ENCODE results near the gene THBS2.
"Not testable (repeated sequence)": the region's sequence is repeated elsewhere in the genome, so short reads cannot be mapped to it uniquely, and the experiment has no call there.

The THBS2 gene

GRCh38 chr6:169189182-169189581 lies 64.5 kb downstream of the THBS2 start:
- no peak overlapping the region for H3K27ac ChIP-seq (ENCODE audit: low read depth in 2 of 2, low read length in 2 of 2)

DNA sequence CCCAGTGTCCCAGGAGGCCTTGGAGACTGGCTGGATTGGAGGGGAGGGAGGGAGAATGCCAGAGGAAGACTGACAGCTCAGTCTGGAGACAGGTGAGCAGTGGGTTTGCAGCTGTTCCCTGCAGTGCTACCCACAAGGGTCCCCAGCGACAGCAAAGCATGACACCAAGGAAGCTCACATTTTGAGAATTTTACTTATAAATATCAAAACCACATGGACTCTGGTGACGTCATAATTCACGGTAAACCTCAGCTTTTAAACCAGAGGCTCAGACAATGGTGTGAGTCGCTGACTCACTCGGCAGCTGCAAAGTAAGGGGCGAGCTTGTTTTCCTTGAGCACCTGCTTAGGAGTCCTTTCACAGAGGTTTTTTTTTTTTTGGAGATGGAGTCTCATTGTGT lies 65.2 kb downstream of the THBS2 start:
- Histone ChIP-seq H3K4me3 (ENCODE audit: low read length in 2 of 2) (no peak overlapping the region), H3K9me3 (ENCODE audit: control insufficient read depth in 2 of 2, low read length in 2 of 2) (no peaks in the 10 kb centered on the region), H3K27ac (ENCODE audit: low read depth in 2 of 2, low read length in 2 of 2) (no peak overlapping the region), H3K27me3 (ENCODE audit: control insufficient read depth in 2 of 2, insufficient read depth in 2 of 2, low read length in 2 of 2) (no peaks in the 10 kb centered on the region), H3K9ac (ENCODE audit: low read depth in 1 of 2, low read length in 2 of 2) (no peak overlapping the region), H3K4me1 (ENCODE audit: control insufficient read depth in 2 of 2, insufficient read depth in 2 of 2, low read length in 2 of 2) (no peaks in the 10 kb centered on the region), H3K36me3 (ENCODE audit: control insufficient read depth in 2 of 2, insufficient read depth in 2 of 2, low read length in 2 of 2) (no peaks in the 10 kb centered on the region)

More at GRCh38 chr6:169189182-169189581, 64.5 kb downstream of the THBS2 start:
- Histone ChIP-seq H3K4me3 (ENCODE audit: low read length in 2 of 2) (no peak overlapping the region), H3K36me3 (ENCODE audit: control insufficient read depth in 2 of 2, insufficient read depth in 2 of 2, low read length in 2 of 2) (no peaks in the 10 kb centered on the region), H3K9ac (ENCODE audit: low read depth in 1 of 2, low read length in 2 of 2) (no peak overlapping the region), H3K9me3 (ENCODE audit: control insufficient read depth in 2 of 2, low read length in 2 of 2) (no peaks in the 10 kb centered on the region), H3K4me1 (ENCODE audit: control insufficient read depth in 2 of 2, insufficient read depth in 2 of 2, low read length in 2 of 2) (no peaks in the 10 kb centered on the region), H3K27me3 (ENCODE audit: control insufficient read depth in 2 of 2, insufficient read depth in 2 of 2, low read length in 2 of 2) (no peaks in the 10 kb centered on the region)

GRCh38 chr6:169188051-169188470 lies 65.6 kb downstream of the THBS2 start:
- H3K4me1 ChIP-seq (ENCODE audit: control insufficient read depth in 2 of 2, insufficient read depth in 2 of 2, low read length in 2 of 2), result no peaks in the 10 kb centered on the region
- H3K4me3 ChIP-seq (ENCODE audit: low read length in 2 of 2), result no peak overlapping the region
- H3K9me3 ChIP-seq (ENCODE audit: control insufficient read depth in 2 of 2, low read length in 2 of 2), result no peaks in the 10 kb centered on the region
- no peaks in the 10 kb centered on the region for H3K36me3 ChIP-seq (ENCODE audit: control insufficient read depth in 2 of 2, insufficient read depth in 2 of 2, low read length in 2 of 2)
- no peak overlapping the region for H3K9ac ChIP-seq (ENCODE audit: low read depth in 1 of 2, low read length in 2 of 2)
- H3K27ac ChIP-seq (ENCODE audit: low read depth in 2 of 2, low read length in 2 of 2), result no peak overlapping the region
- H3K27me3 ChIP-seq (ENCODE audit: control insufficient read depth in 2 of 2, insufficient read depth in 2 of 2, low read length in 2 of 2), result no peaks in the 10 kb centered on the region

GRCh38 chr6:169186496-169187169 lies 67.0 kb downstream of the THBS2 start:
- H3K9ac ChIP-seq (ENCODE audit: low read depth in 1 of 2, low read length in 2 of 2), result no peak overlapping the region
- no peaks in the 10 kb centered on the region for H3K4me1 ChIP-seq (ENCODE audit: control insufficient read depth in 2 of 2, insufficient read depth in 2 of 2, low read length in 2 of 2)
- H3K4me3 ChIP-seq (ENCODE audit: low read length in 2 of 2), result no peak overlapping the region
- no peaks in the 10 kb centered on the region for H3K27me3 ChIP-seq (ENCODE audit: control insufficient read depth in 2 of 2, insufficient read depth in 2 of 2, low read length in 2 of 2)
- no peaks in the 10 kb centered on the region for H3K9me3 ChIP-seq (ENCODE audit: control insufficient read depth in 2 of 2, low read length in 2 of 2)
- no peak overlapping the region for H3K27ac ChIP-seq (ENCODE audit: low read depth in 2 of 2, low read length in 2 of 2)
- no peaks in the 10 kb centered on the region for H3K36me3 ChIP-seq (ENCODE audit: control insufficient read depth in 2 of 2, insufficient read depth in 2 of 2, low read length in 2 of 2)

DNA sequence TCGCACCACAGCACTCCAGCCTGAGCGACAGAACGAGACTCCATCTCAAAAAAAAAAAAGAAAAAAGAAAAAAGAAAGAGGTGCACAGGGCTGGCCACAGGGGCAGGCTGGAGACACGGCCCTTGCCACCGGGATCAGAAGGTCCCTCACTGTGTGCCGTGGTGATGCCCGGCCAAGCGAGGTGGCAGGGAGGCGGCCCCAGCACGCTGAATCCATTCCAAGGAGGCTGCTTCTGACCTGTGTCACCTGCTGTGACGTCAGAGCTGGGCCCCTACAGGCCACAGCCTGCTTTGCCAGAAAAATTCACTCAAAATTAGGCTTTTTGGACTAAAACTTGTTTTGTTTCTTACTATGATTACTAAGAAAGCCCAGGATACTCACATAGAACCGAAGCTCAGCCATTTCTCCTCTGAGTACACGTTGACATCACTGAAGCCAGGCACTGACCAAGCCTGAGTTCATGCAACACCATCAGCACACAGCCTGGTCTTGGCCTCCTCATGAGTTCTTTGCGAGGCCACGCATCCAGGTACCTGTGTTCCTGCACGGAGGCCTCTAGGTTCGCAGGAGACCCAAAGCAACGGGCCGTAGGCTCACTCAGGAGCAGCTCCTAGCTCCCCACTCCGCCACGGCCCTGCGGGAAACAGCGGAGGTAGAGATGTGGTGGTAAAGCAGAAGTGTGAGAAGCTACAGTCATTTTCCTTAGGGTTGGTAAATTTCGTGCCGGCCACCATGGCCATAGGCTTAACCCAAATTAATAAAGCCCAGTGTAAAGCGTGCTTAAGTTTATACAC lies 67.8 kb downstream of the THBS2 start:
- no peaks in the 10 kb centered on the region for H3K27me3 ChIP-seq (ENCODE audit: control insufficient read depth in 2 of 2, insufficient read depth in 2 of 2, low read length in 2 of 2)
- H3K4me3 ChIP-seq (ENCODE audit: low read length in 2 of 2), result no peak overlapping the region
- H3K27ac ChIP-seq (ENCODE audit: low read depth in 2 of 2, low read length in 2 of 2), result no peak overlapping the region
- no peaks in the 10 kb centered on the region for H3K9me3 ChIP-seq (ENCODE audit: control insufficient read depth in 2 of 2, low read length in 2 of 2)
- no peaks in the 10 kb centered on the region for H3K36me3 ChIP-seq (ENCODE audit: control insufficient read depth in 2 of 2, insufficient read depth in 2 of 2, low read length in 2 of 2)
- H3K4me1 ChIP-seq (ENCODE audit: control insufficient read depth in 2 of 2, insufficient read depth in 2 of 2, low read length in 2 of 2), result no peaks in the 10 kb centered on the region
- no peak overlapping the region for H3K9ac ChIP-seq (ENCODE audit: low read depth in 1 of 2, low read length in 2 of 2)

GRCh38 chr6:169185011-169185521 lies 68.6 kb downstream of the THBS2 start:
- Histone ChIP-seq H3K36me3 (ENCODE audit: control insufficient read depth in 2 of 2, insufficient read depth in 2 of 2, low read length in 2 of 2) (no peaks in the 10 kb centered on the region), H3K27me3 (ENCODE audit: control insufficient read depth in 2 of 2, insufficient read depth in 2 of 2, low read length in 2 of 2) (no peaks in the 10 kb centered on the region), H3K4me1 (ENCODE audit: control insufficient read depth in 2 of 2, insufficient read depth in 2 of 2, low read length in 2 of 2) (no peaks in the 10 kb centered on the region), H3K9me3 (ENCODE audit: control insufficient read depth in 2 of 2, low read length in 2 of 2) (no peaks in the 10 kb centered on the region), H3K4me3 (ENCODE audit: low read length in 2 of 2) (no peak overlapping the region), H3K27ac (ENCODE audit: low read depth in 2 of 2, low read length in 2 of 2) (no peak overlapping the region), H3K9ac (ENCODE audit: low read depth in 1 of 2, low read length in 2 of 2) (no peak overlapping the region)

- no peak overlapping the region for H3K4me3 ChIP-seq (ENCODE audit: low read length in 2 of 2)
- H3K36me3 ChIP-seq (ENCODE audit: control insufficient read depth in 2 of 2, insufficient read depth in 2 of 2, low read length in 2 of 2), result no peaks in the 10 kb centered on the region
- H3K27ac ChIP-seq (ENCODE audit: low read depth in 2 of 2, low read length in 2 of 2), result no peak overlapping the region
- H3K4me1 ChIP-seq (ENCODE audit: control insufficient read depth in 2 of 2, insufficient read depth in 2 of 2, low read length in 2 of 2), result no peaks in the 10 kb centered on the region
- no peaks in the 10 kb centered on the region for H3K27me3 ChIP-seq (ENCODE audit: control insufficient read depth in 2 of 2, insufficient read depth in 2 of 2, low read length in 2 of 2)
- H3K9ac ChIP-seq (ENCODE audit: low read depth in 1 of 2, low read length in 2 of 2), result no peak overlapping the region
- no peaks in the 10 kb centered on the region for H3K9me3 ChIP-seq (ENCODE audit: control insufficient read depth in 2 of 2, low read length in 2 of 2)
Measured at GRCh38 chr6:169184419-169184818, 69.2 kb downstream of the THBS2 start.

DNA sequence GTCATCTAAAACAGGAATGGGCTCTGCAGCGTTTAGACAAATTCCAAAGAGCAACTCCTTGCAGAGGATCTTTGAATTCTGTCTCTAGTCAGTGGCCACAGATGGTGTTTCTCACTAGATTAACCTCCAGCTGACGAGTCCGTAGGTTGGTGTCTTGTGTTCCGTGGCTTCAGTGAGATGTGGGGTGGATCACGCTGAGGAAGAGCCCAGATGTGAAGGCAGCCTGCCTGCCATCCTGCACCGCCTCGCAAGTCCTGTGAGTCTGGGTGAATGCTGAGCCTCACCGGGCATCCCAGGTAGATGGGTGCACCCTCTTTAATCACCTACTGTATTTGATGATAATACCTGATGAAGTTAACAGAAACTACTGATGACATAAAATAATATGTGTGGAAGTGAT lies 70.4 kb downstream of the THBS2 start:
- H3K9ac ChIP-seq (ENCODE audit: low read depth in 1 of 2, low read length in 2 of 2), result no peak overlapping the region
- no peaks in the 10 kb centered on the region for H3K36me3 ChIP-seq (ENCODE audit: control insufficient read depth in 2 of 2, insufficient read depth in 2 of 2, low read length in 2 of 2)
- H3K27ac ChIP-seq (ENCODE audit: low read depth in 2 of 2, low read length in 2 of 2), result no peak overlapping the region
- H3K9me3 ChIP-seq (ENCODE audit: control insufficient read depth in 2 of 2, low read length in 2 of 2), result no peaks in the 10 kb centered on the region
- H3K4me3 ChIP-seq (ENCODE audit: low read length in 2 of 2), result no peak overlapping the region
- H3K27me3 ChIP-seq (ENCODE audit: control insufficient read depth in 2 of 2, insufficient read depth in 2 of 2, low read length in 2 of 2), result no peaks in the 10 kb centered on the region
- H3K4me1 ChIP-seq (ENCODE audit: control insufficient read depth in 2 of 2, insufficient read depth in 2 of 2, low read length in 2 of 2), result no peaks in the 10 kb centered on the region

GRCh38 chr6:169179831-169180230 lies 73.8 kb downstream of the THBS2 start:
- not testable (repeated sequence) for H3K4me1 ChIP-seq (ENCODE audit: control insufficient read depth in 2 of 2, insufficient read depth in 2 of 2, low read length in 2 of 2); H3K4me3 ChIP-seq (ENCODE audit: low read length in 2 of 2); H3K27me3 ChIP-seq (ENCODE audit: control insufficient read depth in 2 of 2, insufficient read depth in 2 of 2, low read length in 2 of 2); H3K27ac ChIP-seq (ENCODE audit: low read depth in 2 of 2, low read length in 2 of 2); H3K36me3 ChIP-seq (ENCODE audit: control insufficient read depth in 2 of 2, insufficient read depth in 2 of 2, low read length in 2 of 2); H3K9ac ChIP-seq (ENCODE audit: low read depth in 1 of 2, low read length in 2 of 2); H3K9me3 ChIP-seq (ENCODE audit: control insufficient read depth in 2 of 2, low read length in 2 of 2)

DNA sequence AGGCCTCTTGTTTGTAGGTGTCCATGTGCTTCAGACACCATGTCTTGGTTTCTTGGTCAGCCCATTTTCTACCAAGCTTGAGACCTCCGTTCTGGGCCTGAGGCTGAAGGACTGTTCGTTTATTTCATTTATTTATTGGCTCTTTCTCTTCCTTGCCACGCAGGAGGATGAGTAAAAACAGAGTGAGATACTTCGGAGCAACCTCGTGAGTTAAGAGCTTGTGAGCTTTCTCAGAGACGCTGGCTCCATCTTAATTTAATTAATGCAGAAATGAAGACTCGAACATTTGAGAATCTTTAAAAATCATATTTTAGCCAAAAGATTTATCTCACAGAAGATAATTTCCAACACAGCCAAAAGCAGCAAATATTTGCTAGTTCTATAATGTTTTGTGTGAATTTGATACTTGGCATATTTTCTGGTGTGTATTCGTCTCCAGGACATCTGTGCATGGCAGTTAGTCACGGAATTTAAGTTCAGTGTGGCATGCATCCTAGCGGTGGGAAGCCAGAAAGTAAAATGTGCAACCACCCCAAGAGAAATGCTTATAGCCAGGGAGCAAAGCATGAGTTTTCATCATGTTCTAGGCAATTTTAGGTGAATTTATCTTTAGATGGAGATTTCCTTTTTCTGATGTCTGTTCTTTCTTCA lies 76.0 kb downstream of the THBS2 start:
- no peaks in the 10 kb centered on the region for H3K27me3 ChIP-seq (ENCODE audit: control insufficient read depth in 2 of 2, insufficient read depth in 2 of 2, low read length in 2 of 2)

More for the DNA sequence above, 76.0 kb downstream of the THBS2 start:
- Histone ChIP-seq H3K4me3 (ENCODE audit: low read length in 2 of 2) (no peak overlapping the region), H3K9me3 (ENCODE audit: control insufficient read depth in 2 of 2, low read length in 2 of 2) (no peaks in the 10 kb centered on the region), H3K36me3 (ENCODE audit: control insufficient read depth in 2 of 2, insufficient read depth in 2 of 2, low read length in 2 of 2) (no peaks in the 10 kb centered on the region), H3K9ac (ENCODE audit: low read depth in 1 of 2, low read length in 2 of 2) (no peak overlapping the region), H3K4me1 (ENCODE audit: control insufficient read depth in 2 of 2, insufficient read depth in 2 of 2, low read length in 2 of 2) (no peaks in the 10 kb centered on the region), H3K27ac (ENCODE audit: low read depth in 2 of 2, low read length in 2 of 2) (no peak overlapping the region)

Data from mucosa of rectum (tissue), 2 donors.